Hepatocyte (in vitro differentiated cells): ENCODE measurements around the gene VASP. TPM values are rescaled to one million over a fixed set of nuclear protein-coding genes. Genes with fewer than 3 reads are reported as not detected.

ENCODE experiments used
- DNase-seq: peaks from one replicate; pipeline ENCODE4 v3.0.0-alpha.2; 2016; ENCODE audit warnings: low spot score
- H2AFZ ChIP-seq: fragments of 200-600 bp; sonication (generic); 2 replicates; pipeline ENCODE4 v1.6.0; 2016; ENCODE audit warnings: antibody characterized with exemption, mild to moderate bottlenecking
- H3K27ac ChIP-seq: fragments of 200-600 bp; sonication (generic); 2 replicates; pipeline ENCODE4 v1.5.1; 2016; ENCODE audit warnings: mild to moderate bottlenecking
- H3K27me3 ChIP-seq: fragments of 200-600 bp; sonication (generic); 2 replicates; pipeline ENCODE4 v1.6.1; 2016
- H3K36me3 ChIP-seq: fragments of 200-600 bp; sonication (generic); replicated peaks from 2 replicates; pipeline ENCODE4 v1.5.1; 2016; ENCODE audit warnings: low read depth; ENCODE audit not compliant: insufficient read depth
- H3K4me1 ChIP-seq: fragments of 200-600 bp; sonication (generic); 2 replicates; pipeline ENCODE4 v1.5.1; 2016; ENCODE audit warnings: mild to moderate bottlenecking, moderate library complexity; ENCODE audit not compliant: insufficient read depth
- H3K4me2 ChIP-seq: fragments of 200-600 bp; sonication (generic); 2 replicates; pipeline ENCODE4 v1.6.0; 2016
- H3K4me3 ChIP-seq: fragments of 200-600 bp; sonication (generic); 2 replicates; pipeline ENCODE4 v1.5.1; 2016; ENCODE audit warnings: mild to moderate bottlenecking
- H3K79me2 ChIP-seq: fragments of 200-600 bp; sonication (generic); 2 replicates; pipeline ENCODE4 v1.6.0; 2017; ENCODE audit warnings: mild to moderate bottlenecking
- H3K9me2 ChIP-seq: fragments of 200-600 bp; sonication (generic); replicated peaks from 2 replicates; pipeline ENCODE4 v1.6.0; 2017; ENCODE audit warnings: mild to moderate bottlenecking; ENCODE audit not compliant: insufficient read depth
- H3K9me3 ChIP-seq: fragments of 200-600 bp; sonication (generic); 2 replicates; pipeline ENCODE4 v1.5.1; 2016; ENCODE audit warnings: low read depth, mild to moderate bottlenecking
- H4K20me1 ChIP-seq: fragments of 200-600 bp; sonication (generic); 2 replicates; pipeline ENCODE4 v1.6.0; 2016; ENCODE audit warnings: mild to moderate bottlenecking; ENCODE audit not compliant: insufficient read depth, poor library complexity, severe bottlenecking
- CTCF ChIP-seq: fragments of 200-600 bp; sonication (generic); IDR thresholded peaks from 2 replicates; pipeline ENCODE4 v1.5.1; 2016; ENCODE audit warnings: antibody characterized with exemption, mild to moderate bottlenecking; ENCODE audit not compliant: poor library complexity
- EZH2 ChIP-seq: fragments of 200-600 bp; sonication (generic); IDR thresholded peaks from 2 replicates; pipeline ENCODE4 v1.6.1; 2016; ENCODE audit warnings: antibody characterized with exemption, mild to moderate bottlenecking, borderline replicate concordance
- EZH2phosphoT487 ChIP-seq: fragments of 200-600 bp; sonication (generic); IDR thresholded peaks from one replicate; pipeline ENCODE4 v1.6.1; 2018; ENCODE audit warnings: antibody characterized with exemption, mild to moderate bottlenecking, low read depth, moderate library complexity; ENCODE audit not compliant: unreplicated experiment, severe bottlenecking
- WGBS: methylation state at CpG from one replicate; pipeline ENCODE4 v1.1.6; 2016; ENCODE audit warnings: low lambda C conversion rate; ENCODE audit errors: missing lambda C conversion rate; 5-methylcytosine and 5-hydroxymethylcytosine counted together
- polyA plus RNA-seq: library from polyadenylated mRNA; unstranded; fragments of >200 nt; fragmentation: Nextera tagmentation; extraction: Ambion mirVana; gene quantifications from 2 replicates; pipeline ENCODE4 v1.2.1, GENCODE V29; 2016
- total RNA-seq: library from RNA; depleted of rRNA; stranded (reverse); fragments of >200 nt; gene quantifications from 2 replicates; pipeline ENCODE4 v1.2.3, GENCODE V29; 2014

Gene VASP
- total and polyA plus RNA-seq, 2 experiments from 2014 or later, result 68.9 to 86.0 TPM

DNA sequence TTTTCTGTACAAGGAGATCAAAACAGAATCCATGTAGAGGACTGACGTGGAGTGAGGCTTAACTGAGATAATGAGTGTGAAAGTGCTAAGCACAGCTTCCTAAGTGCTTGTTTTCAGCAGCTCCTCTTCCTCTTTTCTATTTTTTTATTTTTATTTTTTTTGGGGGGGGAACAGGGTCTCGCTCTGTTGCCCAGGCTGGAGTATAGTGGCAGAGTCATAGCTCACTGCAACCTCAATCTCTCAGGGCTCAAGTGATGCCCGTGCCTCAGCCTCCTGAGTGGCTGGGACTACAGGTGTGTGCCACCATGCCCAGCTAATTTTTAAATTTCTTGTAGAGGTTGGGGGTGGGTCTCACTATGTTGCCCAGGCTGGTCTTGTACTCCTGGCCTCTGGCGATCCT is 45.1 kb upstream of the VASP start:
- no peak for DNase-seq
- TF ChIP-seq EZH2 (no peak), EZH2phosphoT487 (no peak), CTCF (no peak)
- Histone ChIP-seq H3K79me2 (no peaks in the 10 kb centered on the region), H3K4me1 (peaks cover 5% of the 10 kb centered on the region), H3K9me3 (no peaks in the 10 kb centered on the region), H3K4me3 (no peak overlapping the region), H2AFZ (no peak overlapping the region), H3K36me3 (no peaks in the 10 kb centered on the region), H4K20me1 (no peaks in the 10 kb centered on the region), H3K9me2 (no peaks in the 10 kb centered on the region), H3K27me3 (no peaks in the 10 kb centered on the region), H3K4me2 (no peak overlapping the region), H3K27ac (no peak overlapping the region)
- WGBS, result 87% methylated on average over 4 of the region's 4 CpGs

DNA sequence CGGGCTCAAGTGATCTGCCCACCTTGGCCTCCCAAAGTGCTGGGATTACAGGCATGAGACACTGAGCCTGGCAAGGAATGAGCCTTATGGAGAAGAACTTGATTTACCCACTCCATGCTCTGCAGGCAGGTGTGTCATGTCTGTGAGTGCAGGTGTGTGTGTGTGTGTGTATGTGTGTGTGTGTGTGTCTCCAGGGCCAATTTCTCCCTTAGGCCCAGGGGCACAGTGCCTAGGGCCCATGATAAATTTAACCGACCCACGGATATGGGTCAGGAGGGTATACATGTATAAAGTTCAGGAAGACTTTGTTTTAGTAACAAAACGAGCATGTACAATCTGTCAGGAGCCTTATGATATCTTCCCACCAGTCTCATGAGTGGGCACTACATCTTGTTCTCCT is 44.0 kb upstream of the VASP start:
- H3K4me3 ChIP-seq, result no peak overlapping the region
- no peaks in the 10 kb centered on the region for H3K27me3 ChIP-seq
- no peaks in the 10 kb centered on the region for H3K9me3 ChIP-seq
- H2AFZ ChIP-seq, result no peak overlapping the region
- peaks cover 7% of the 10 kb centered on the region for H3K4me1 ChIP-seq
- H3K36me3 ChIP-seq, result no peaks in the 10 kb centered on the region
- H3K9me2 ChIP-seq, result no peaks in the 10 kb centered on the region
- no peaks in the 10 kb centered on the region for H4K20me1 ChIP-seq
- DNase-seq, result no peak
- 75% methylated on average over 4 of the region's 4 CpGs for WGBS
- TF ChIP-seq EZH2 (no peak), CTCF (no peak), EZH2phosphoT487 (no peak)
- no peak overlapping the region for H3K27ac ChIP-seq
- no peak overlapping the region for H3K4me2 ChIP-seq
- H3K79me2 ChIP-seq, result no peaks in the 10 kb centered on the region

- no peak for DNase-seq
- H3K4me3 ChIP-seq, result no peak overlapping the region
- H3K4me1 ChIP-seq, result peaks cover 7% of the 10 kb centered on the region
- TF ChIP-seq CTCF (no peak), EZH2 (no peak), EZH2phosphoT487 (no peak)
- H4K20me1 ChIP-seq, result no peaks in the 10 kb centered on the region
- no peaks in the 10 kb centered on the region for H3K36me3 ChIP-seq
- no peaks in the 10 kb centered on the region for H3K9me3 ChIP-seq
- H3K9me2 ChIP-seq, result no peaks in the 10 kb centered on the region
- no peaks in the 10 kb centered on the region for H3K27me3 ChIP-seq
- H3K79me2 ChIP-seq, result no peaks in the 10 kb centered on the region
- WGBS, result 91% methylated on average over 2 of the region's 2 CpGs
- no peak overlapping the region for H3K27ac ChIP-seq
- H3K4me2 ChIP-seq, result no peak overlapping the region
- no peak overlapping the region for H2AFZ ChIP-seq
These were observed 43.0 kb upstream of the VASP start for GRCh38 chr19:45464274-45464673.

DNA sequence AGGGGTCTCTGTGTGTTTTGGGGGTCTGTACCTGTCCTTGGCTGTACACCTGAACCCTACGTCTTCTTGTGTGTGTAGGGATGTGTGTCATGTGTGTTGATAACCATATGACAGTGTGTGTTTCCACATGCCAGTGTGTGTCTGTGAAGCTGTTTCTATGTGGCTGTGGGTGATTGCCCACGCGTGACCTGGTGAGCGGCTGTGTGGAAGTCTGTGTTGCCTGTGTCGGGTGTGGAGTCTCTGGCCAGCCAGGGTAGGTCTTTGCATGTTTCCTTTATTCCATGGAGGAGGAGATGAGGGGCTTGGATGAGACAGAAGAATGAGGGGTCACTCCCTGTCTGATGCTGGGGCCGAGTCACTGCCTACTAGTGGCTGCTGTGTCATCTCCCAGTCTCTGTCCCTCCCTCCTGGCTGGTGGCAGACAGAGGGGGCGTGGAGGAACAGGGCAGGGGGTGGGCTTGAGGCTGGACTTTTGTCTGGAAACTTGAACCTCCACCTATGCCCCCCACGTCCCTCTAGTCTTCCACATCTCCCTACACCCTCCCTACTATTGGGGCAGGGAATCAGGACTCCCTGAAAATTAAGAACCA is 42.3 kb upstream of the VASP start:
- H3K27me3 ChIP-seq, result no peaks in the 10 kb centered on the region
- WGBS, result 74% methylated on average over 7 of the region's 8 CpGs
- H3K4me3 ChIP-seq, result no peak overlapping the region
- H3K4me2 ChIP-seq, result no peak overlapping the region
- H3K79me2 ChIP-seq, result no peaks in the 10 kb centered on the region
- peaks cover 7% of the 10 kb centered on the region for H3K4me1 ChIP-seq
- H3K27ac ChIP-seq, result no peak overlapping the region
- H3K36me3 ChIP-seq, result no peaks in the 10 kb centered on the region
- no peaks in the 10 kb centered on the region for H3K9me2 ChIP-seq
- no peaks in the 10 kb centered on the region for H3K9me3 ChIP-seq
- no peak overlapping the region for H2AFZ ChIP-seq
- peak; percentile 17 for DNase-seq
- no peaks in the 10 kb centered on the region for H4K20me1 ChIP-seq
- TF ChIP-seq EZH2phosphoT487 (no peak), EZH2 (no peak), CTCF (no peak)
